Progenitor cell of endocrine pancreas (in vitro differentiated cells): ENCODE measurements around the gene ADAR. TPM values are rescaled to one million over a fixed set of nuclear protein-coding genes. Genes with fewer than 3 reads are reported as not detected.
"Not testable (repeated sequence)": the region's sequence is repeated elsewhere in the genome, so short reads cannot be mapped to it uniquely, and the experiment has no call there.

Experiments
- DNase-seq: peaks from one replicate; pipeline ENCODE4 v3.0.0; 2021; ENCODE audit warnings: low spot score; ENCODE audit not compliant: unreplicated experiment
- H3K27ac Mint-ChIP-seq: 2 replicates; pipeline ENCODE4 v1.8.0; 2021; ENCODE audit warnings: mild to moderate bottlenecking, moderate library complexity, mixed read lengths
- H3K27me3 Mint-ChIP-seq: 2 replicates; pipeline ENCODE4 v1.8.0; 2021; ENCODE audit warnings: mixed read lengths
- H3K36me3 Mint-ChIP-seq: 2 replicates; pipeline ENCODE4 v1.8.0; 2022; ENCODE audit warnings: mixed read lengths; ENCODE audit not compliant: insufficient read depth
- H3K4me1 Mint-ChIP-seq: 2 replicates; pipeline ENCODE4 v1.8.0; 2021; ENCODE audit warnings: low read depth, mixed read lengths
- H3K4me3 Mint-ChIP-seq: 2 replicates; pipeline ENCODE4 v1.8.0; 2021; ENCODE audit warnings: low read depth, mild to moderate bottlenecking, moderate library complexity, mixed read lengths
- H3K9me3 Mint-ChIP-seq: 2 replicates; pipeline ENCODE4 v1.8.0; 2021; ENCODE audit warnings: low read depth, mixed read lengths
- long read RNA-seq: library from polyadenylated mRNA; unstranded; transcript quantifications from one replicate; pipeline ENCODE4 v2.0.0, GENCODE V29; 2020
- total RNA-seq: library from RNA; stranded (reverse); gene quantifications from 2 replicates; pipeline ENCODE4 v1.2.1, GENCODE V29; 2021
- TF ChIP-seq, protein P1 (sequence below): fragments of 200-600 bp; sonication (generic); IDR thresholded peaks from one replicate; pipeline ENCODE4 v1.5.0; 2021; ENCODE audit warnings: antibody characterized with exemption, mild to moderate bottlenecking; ENCODE audit not compliant: unreplicated experiment

Gene ADAR, protein sequence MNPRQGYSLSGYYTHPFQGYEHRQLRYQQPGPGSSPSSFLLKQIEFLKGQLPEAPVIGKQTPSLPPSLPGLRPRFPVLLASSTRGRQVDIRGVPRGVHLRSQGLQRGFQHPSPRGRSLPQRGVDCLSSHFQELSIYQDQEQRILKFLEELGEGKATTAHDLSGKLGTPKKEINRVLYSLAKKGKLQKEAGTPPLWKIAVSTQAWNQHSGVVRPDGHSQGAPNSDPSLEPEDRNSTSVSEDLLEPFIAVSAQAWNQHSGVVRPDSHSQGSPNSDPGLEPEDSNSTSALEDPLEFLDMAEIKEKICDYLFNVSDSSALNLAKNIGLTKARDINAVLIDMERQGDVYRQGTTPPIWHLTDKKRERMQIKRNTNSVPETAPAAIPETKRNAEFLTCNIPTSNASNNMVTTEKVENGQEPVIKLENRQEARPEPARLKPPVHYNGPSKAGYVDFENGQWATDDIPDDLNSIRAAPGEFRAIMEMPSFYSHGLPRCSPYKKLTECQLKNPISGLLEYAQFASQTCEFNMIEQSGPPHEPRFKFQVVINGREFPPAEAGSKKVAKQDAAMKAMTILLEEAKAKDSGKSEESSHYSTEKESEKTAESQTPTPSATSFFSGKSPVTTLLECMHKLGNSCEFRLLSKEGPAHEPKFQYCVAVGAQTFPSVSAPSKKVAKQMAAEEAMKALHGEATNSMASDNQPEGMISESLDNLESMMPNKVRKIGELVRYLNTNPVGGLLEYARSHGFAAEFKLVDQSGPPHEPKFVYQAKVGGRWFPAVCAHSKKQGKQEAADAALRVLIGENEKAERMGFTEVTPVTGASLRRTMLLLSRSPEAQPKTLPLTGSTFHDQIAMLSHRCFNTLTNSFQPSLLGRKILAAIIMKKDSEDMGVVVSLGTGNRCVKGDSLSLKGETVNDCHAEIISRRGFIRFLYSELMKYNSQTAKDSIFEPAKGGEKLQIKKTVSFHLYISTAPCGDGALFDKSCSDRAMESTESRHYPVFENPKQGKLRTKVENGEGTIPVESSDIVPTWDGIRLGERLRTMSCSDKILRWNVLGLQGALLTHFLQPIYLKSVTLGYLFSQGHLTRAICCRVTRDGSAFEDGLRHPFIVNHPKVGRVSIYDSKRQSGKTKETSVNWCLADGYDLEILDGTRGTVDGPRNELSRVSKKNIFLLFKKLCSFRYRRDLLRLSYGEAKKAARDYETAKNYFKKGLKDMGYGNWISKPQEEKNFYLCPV
- 168 and 179 TPM in 2 replicates for total RNA-seq
- long read RNA-seq, partial matches to known transcripts, result 79 of 120 reads
- long read RNA-seq, other reads (novel, unspliced or antisense), result 39 of 120 reads

DNA sequence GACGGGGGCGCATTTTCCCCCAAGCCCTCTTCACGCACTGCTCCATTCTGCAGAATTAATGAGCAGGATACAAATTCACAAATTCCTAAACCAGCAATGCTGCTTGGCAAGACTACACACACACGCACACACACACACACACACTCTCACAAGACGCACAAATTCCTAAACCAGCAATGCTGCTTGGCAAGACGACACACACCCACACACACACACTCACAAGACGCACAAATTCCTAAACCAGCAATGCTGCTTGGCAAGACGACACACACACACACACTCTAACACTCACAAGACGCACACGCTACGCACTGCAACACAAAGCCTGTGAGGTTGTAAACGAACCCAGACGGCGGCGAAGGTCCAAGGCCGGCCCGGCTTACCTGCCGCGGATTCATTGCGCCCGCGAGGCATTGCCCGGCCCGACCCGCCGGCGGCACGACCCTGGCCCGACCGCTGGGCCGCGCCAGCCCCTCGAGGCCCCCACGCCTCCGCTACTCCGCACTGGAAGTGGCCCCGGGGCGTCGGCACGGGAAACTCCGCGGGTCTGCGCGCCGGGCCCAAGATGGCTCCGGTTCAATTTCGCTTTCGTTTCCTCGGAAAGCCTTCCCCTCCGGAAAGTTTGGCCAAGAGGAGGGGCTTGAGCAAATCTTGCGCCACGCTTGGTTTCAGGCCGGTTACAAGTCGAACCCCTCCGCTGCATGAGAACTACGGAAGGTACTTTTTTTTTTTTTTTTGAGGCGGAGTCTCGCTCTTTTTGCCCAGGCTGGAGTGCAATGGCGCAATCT, at the start of gene ADAR:
Gene ADAR, minus strand, starts transcription at position 578 of the 788 bp plus-strand sequence. Its CDS starts 180 bp downstream, at position 398.
- Mint-ChIP-seq H3K9me3 (no peaks in the 10 kb centered on the region), H3K4me1 (peaks cover 15% of the 10 kb centered on the region), H3K36me3 (no peaks in the 10 kb centered on the region), H3K27ac (peak within 1 kb of the TSS; percentile 96), H3K27me3 (no peaks in the 10 kb centered on the region), H3K4me3 (peak within 1 kb of the TSS; percentile 84)
- peak; percentile 54 for DNase-seq
- TF ChIP-seq, protein P1, sequence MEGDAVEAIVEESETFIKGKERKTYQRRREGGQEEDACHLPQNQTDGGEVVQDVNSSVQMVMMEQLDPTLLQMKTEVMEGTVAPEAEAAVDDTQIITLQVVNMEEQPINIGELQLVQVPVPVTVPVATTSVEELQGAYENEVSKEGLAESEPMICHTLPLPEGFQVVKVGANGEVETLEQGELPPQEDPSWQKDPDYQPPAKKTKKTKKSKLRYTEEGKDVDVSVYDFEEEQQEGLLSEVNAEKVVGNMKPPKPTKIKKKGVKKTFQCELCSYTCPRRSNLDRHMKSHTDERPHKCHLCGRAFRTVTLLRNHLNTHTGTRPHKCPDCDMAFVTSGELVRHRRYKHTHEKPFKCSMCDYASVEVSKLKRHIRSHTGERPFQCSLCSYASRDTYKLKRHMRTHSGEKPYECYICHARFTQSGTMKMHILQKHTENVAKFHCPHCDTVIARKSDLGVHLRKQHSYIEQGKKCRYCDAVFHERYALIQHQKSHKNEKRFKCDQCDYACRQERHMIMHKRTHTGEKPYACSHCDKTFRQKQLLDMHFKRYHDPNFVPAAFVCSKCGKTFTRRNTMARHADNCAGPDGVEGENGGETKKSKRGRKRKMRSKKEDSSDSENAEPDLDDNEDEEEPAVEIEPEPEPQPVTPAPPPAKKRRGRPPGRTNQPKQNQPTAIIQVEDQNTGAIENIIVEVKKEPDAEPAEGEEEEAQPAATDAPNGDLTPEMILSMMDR, result no peak

DNA sequence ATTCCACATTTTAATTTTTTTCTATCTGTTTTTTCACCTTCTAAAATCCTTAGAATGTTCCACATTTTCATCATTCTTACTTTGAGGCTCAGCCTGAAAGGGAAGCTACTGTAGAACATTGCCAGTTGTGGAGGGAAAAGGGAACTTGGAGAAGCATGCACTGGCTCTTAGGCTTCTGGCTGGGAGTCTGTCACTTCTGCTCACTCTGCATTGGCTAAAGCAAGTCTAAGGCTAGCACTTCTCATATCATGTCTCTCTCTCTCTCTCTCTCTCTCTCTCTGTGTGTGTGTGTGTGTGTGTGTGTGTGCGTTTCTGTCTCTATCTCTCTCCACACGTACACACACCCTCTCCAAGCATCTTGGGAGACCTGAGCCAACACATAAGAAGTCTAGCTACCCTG, 49.6 kb upstream of the ADAR start:
- no peak for DNase-seq
- TF ChIP-seq, protein P1, result no peak
- no peaks in the 10 kb centered on the region for H3K36me3 Mint-ChIP-seq
- no peaks in the 10 kb centered on the region for H3K4me1 Mint-ChIP-seq
- H3K4me3 Mint-ChIP-seq, result no peak overlapping the region
- peaks cover 19% of the 10 kb centered on the region for H3K27me3 Mint-ChIP-seq
- H3K27ac Mint-ChIP-seq, result no peak overlapping the region
- no peaks in the 10 kb centered on the region for H3K9me3 Mint-ChIP-seq

DNA sequence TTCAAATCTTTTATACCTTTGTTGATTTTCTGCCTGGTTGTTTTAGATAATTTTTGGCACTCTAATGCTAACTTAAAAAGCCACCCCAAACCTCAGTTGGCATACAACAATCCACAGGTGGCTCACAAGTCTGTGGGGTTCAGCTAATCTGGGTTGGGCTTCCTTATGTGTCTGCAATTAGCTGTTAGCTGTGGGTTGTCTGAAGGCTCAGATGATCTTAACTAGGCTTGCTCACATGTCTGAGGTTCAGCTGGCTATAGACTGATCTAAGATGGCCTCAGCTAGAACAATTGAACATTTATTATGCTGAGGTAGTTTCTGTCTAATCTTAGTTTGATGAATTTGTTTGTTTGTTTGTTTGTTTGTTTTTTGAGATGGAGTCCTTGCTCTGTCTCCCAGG, 44.9 kb upstream of the ADAR start:
- Mint-ChIP-seq H3K36me3 (no peaks in the 10 kb centered on the region), H3K4me3 (no peak overlapping the region), H3K27ac (no peak overlapping the region), H3K9me3 (no peaks in the 10 kb centered on the region), H3K27me3 (peaks cover 14% of the 10 kb centered on the region), H3K4me1 (no peaks in the 10 kb centered on the region)
- DNase-seq, result no peak
- TF ChIP-seq, protein P1, result no peak

DNA sequence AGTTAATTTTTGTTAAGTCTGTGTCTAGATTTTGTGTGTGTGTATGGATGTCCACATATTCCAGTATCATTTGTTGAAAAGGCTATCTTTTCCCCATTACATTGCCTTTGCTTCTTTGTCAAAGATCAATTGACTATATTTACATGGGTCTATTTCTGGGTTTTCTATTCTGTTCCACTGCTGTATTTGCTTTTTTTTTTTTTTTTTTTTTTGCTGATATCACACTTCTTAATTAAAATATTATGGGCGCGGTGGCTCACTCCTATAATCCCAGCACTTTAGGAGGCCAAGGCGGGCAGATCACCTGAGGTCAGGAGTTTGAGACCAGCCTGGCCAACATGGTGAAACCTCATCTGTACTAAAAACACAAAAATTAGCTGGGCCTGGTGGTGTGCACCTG, 36.7 kb upstream of the ADAR start:
- H3K4me3 Mint-ChIP-seq, H3K4me1 Mint-ChIP-seq, H3K27me3 Mint-ChIP-seq, DNase-seq, H3K27ac Mint-ChIP-seq, H3K9me3 Mint-ChIP-seq, H3K36me3 Mint-ChIP-seq: not testable (repeated sequence)

DNA sequence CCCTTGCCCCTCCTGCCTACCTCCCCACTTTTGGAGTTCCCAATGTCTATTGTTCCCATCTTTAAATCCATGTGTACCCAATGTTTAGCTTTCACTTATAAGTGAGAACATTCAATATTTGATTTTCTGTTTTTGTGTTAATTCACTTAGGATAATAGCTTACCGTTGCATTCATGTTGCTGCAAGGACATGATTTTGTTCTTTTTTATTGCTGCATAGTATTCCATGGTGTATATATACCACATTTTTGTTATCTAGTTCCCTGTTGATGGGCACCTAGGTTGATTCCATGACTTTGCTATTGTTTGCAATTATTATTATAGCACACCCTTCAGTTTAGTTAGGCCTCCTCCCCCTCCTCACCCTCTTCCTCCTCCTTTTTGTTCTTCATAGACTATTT, 33.5 kb upstream of the ADAR start:
- no peak for DNase-seq
- Mint-ChIP-seq H3K27me3 (no peaks in the 10 kb centered on the region), H3K4me3 (no peak overlapping the region), H3K9me3 (peaks cover 12% of the 10 kb centered on the region), H3K4me1 (no peaks in the 10 kb centered on the region), H3K36me3 (no peaks in the 10 kb centered on the region), H3K27ac (no peak overlapping the region)
- TF ChIP-seq, protein P1, result no peak
